ENCODE data around the gene WFDC10B. TPM values are rescaled to one million over a fixed set of nuclear protein-coding genes. Genes with fewer than 3 reads are reported as not detected.
"Not testable (repeated sequence)": the region's sequence is repeated elsewhere in the genome, so short reads cannot be mapped to it uniquely, and the experiment has no call there.

WFDC10B gene
- total RNA-seq, 1 experiment from 2014 or later = not detected

- no peaks in the 10 kb centered on the region for H3K9me2 ChIP-seq (replicated peaks; ENCODE audit: insufficient read depth, low read length)
Observed at GRCh38 chr20:45685896-45686295, 18.9 kb downstream of the WFDC10B start.

GRCh38 chr20:45679650-45680049 is 25.2 kb downstream of the WFDC10B start:
- Histone ChIP-seq H3K27me3 (ENCODE audit: low read length) (no peaks in the 10 kb centered on the region), H3K4me2 (ENCODE audit: low read depth, low read length, poor library complexity, severe bottlenecking) (no peak overlapping the region), H3K79me2 (ENCODE audit: low read length) (no peaks in the 10 kb centered on the region), H2AFZ (ENCODE audit: low read length) (no peak overlapping the region), H3K4me1 (ENCODE audit: low read length) (no peaks in the 10 kb centered on the region), H4K20me1 (ENCODE audit: insufficient read depth, low read depth, low read length) (no peaks in the 10 kb centered on the region), H3K9ac (ENCODE audit: low read length) (no peak overlapping the region), H3K9me2 (replicated peaks; ENCODE audit: insufficient read depth, low read length) (no peaks in the 10 kb centered on the region), H3K4me3 (ENCODE audit: low read length) (no peak overlapping the region), H3K36me3 (ENCODE audit: insufficient read depth, low read length) (no peaks in the 10 kb centered on the region), H3K27ac (ENCODE audit: low read length) (no peak overlapping the region), H3K9me3 (ENCODE audit: low read length) (0 out of 2 replicates have a peak, but pooled peaks cover 4% of the 10 kb centered on the region)
- DNase-seq = no peak

More at GRCh38 chr20:45685896-45686295, 18.9 kb downstream of the WFDC10B start:
- Histone ChIP-seq H3K9ac (ENCODE audit: low read length) (no peak overlapping the region), H2AFZ (ENCODE audit: low read length) (no peak overlapping the region), H3K4me3 (ENCODE audit: low read length) (no peak overlapping the region), H3K36me3 (ENCODE audit: insufficient read depth, low read length) (no peaks in the 10 kb centered on the region), H3K9me3 (ENCODE audit: low read length) (no peaks in the 10 kb centered on the region), H3K4me1 (ENCODE audit: low read length) (no peaks in the 10 kb centered on the region), H3K4me2 (ENCODE audit: low read depth, low read length, poor library complexity, severe bottlenecking) (no peak overlapping the region), H4K20me1 (ENCODE audit: insufficient read depth, low read depth, low read length) (no peaks in the 10 kb centered on the region), H3K27ac (ENCODE audit: low read length) (no peak overlapping the region), H3K79me2 (ENCODE audit: low read length) (no peaks in the 10 kb centered on the region), H3K27me3 (ENCODE audit: low read length) (no peaks in the 10 kb centered on the region)
- no peak for DNase-seq

DNA sequence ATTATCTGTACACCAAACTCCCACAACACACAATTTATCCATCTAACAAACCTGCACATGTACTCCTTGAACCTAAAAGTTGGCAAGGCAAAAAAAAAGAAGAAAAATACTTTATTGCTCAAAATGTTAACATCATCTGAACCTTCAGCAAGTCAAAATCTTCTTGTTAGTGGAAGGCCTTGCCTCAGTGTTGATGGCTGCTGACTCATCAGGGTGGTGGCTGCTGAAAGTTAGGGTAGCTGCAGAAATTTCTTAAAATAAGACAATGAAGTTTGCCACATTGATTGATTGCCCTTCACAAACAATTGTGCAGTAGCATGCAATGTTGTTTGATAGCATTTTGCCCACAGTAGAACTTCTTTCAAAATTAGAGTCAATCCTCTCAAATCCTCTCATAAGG is 32.1 kb downstream of the WFDC10B start:
- Histone ChIP-seq H3K79me2 (ENCODE audit: low read length) (no peaks in the 10 kb centered on the region), H3K4me3 (ENCODE audit: low read length) (no peak overlapping the region), H3K36me3 (ENCODE audit: insufficient read depth, low read length) (no peaks in the 10 kb centered on the region), H3K4me2 (ENCODE audit: low read depth, low read length, poor library complexity, severe bottlenecking) (no peak overlapping the region), H3K4me1 (ENCODE audit: low read length) (no peaks in the 10 kb centered on the region), H4K20me1 (ENCODE audit: insufficient read depth, low read depth, low read length) (no peaks in the 10 kb centered on the region), H3K9me2 (replicated peaks; ENCODE audit: insufficient read depth, low read length) (no peaks in the 10 kb centered on the region), H3K9me3 (ENCODE audit: low read length) (no peaks in the 10 kb centered on the region), H3K27ac (ENCODE audit: low read length) (no peak overlapping the region), H3K9ac (ENCODE audit: low read length) (no peak overlapping the region), H3K27me3 (ENCODE audit: low read length) (no peaks in the 10 kb centered on the region), H2AFZ (ENCODE audit: low read length) (no peak overlapping the region)
- DNase-seq = no peak

DNA sequence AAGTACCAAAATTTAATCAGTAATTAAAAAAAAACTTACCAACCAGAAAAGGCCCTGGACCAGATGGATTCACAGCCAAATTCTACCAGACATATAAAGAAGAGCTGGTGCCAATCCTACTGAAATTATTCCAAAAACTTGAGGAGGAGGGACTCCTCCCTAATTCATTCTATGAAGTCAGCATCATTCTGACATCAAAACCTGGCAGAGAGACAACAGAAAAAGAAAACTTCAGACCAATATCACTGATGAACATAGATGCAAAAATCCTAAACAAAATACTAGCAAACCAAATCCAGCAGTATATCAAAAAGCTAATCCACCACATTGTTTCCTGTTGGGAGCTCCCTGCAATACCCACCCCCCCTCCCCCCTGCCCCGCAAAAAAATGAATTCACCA is 34.7 kb downstream of the WFDC10B start, which contains the start of gene WFDC11:
Gene WFDC11 (minus strand): TSS at position 101 of the 400 bp plus-strand sequence. CDS start 19,639 bp downstream, outside the sequence.
- Histone ChIP-seq H3K9me2 (replicated peaks; ENCODE audit: insufficient read depth, low read length) (no peaks in the 10 kb centered on the region), H3K4me1 (ENCODE audit: low read length) (no peaks in the 10 kb centered on the region), H3K9ac (ENCODE audit: low read length) (no peak within 1 kb of the TSS), H2AFZ (ENCODE audit: low read length) (no peak within 1 kb of the TSS), H3K27ac (ENCODE audit: low read length) (no peak within 1 kb of the TSS), H4K20me1 (ENCODE audit: insufficient read depth, low read depth, low read length) (no peaks in the 10 kb centered on the region), H3K4me2 (ENCODE audit: low read depth, low read length, poor library complexity, severe bottlenecking) (no peak within 1 kb of the TSS), H3K79me2 (ENCODE audit: low read length) (no peaks in the 10 kb centered on the region), H3K27me3 (ENCODE audit: low read length) (no peaks in the 10 kb centered on the region), H3K36me3 (ENCODE audit: insufficient read depth, low read length) (no peaks in the 10 kb centered on the region), H3K9me3 (ENCODE audit: low read length) (no peaks in the 10 kb centered on the region), H3K4me3 (ENCODE audit: low read length) (no peak within 1 kb of the TSS)
- DNase-seq = no peak

DNA sequence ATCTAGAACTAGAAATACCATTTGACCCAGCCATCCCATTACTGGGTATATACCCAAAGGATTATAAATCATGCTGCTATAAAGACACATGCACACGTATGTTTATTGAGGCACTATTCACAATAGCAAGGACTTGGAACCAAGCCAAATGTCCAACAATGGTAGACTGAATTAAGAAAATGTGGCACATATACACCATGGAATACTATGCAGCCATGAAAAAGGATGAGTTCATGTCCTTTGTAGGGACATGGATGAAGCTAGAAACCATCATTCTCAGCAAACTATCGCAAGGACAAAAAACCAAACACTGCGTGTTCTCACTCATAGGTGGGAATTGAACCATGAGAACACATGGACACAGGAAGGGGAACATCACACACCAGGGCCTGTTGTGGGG is 47.8 kb downstream of the WFDC10B start:
- H3K79me2 ChIP-seq (ENCODE audit: low read length); H3K9me3 ChIP-seq (ENCODE audit: low read length); H2AFZ ChIP-seq (ENCODE audit: low read length); H3K4me3 ChIP-seq (ENCODE audit: low read length); H3K4me2 ChIP-seq (ENCODE audit: low read depth, low read length, poor library complexity, severe bottlenecking); H3K9me2 ChIP-seq (replicated peaks; ENCODE audit: insufficient read depth, low read length); DNase-seq; H3K9ac ChIP-seq (ENCODE audit: low read length); H3K36me3 ChIP-seq (ENCODE audit: insufficient read depth, low read length); H3K4me1 ChIP-seq (ENCODE audit: low read length); H3K27me3 ChIP-seq (ENCODE audit: low read length); H3K27ac ChIP-seq (ENCODE audit: low read length); H4K20me1 ChIP-seq (ENCODE audit: insufficient read depth, low read depth, low read length): not testable (repeated sequence)

DNA sequence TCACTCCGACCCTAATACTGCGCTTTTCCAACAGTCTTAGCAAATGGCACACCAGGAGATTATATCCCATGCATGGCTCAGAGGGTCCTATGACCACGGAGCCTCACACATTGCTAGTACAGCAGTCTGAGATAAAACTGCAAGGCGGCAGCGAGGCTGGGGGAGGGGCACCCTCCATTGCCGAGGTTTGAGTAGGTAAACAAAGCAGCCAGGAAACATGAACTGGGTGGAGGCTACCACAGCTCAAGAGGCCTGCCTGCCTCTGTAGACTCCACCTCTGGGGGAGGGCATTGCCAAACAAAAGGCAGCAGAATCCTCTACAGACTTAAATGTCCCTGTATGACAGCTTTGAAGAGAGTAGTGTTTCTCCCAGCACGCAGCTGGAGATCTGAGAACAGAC is 53.1 kb downstream of the WFDC10B start:
- H3K79me2 ChIP-seq (ENCODE audit: low read length); H3K36me3 ChIP-seq (ENCODE audit: insufficient read depth, low read length); H4K20me1 ChIP-seq (ENCODE audit: insufficient read depth, low read depth, low read length); H3K9me3 ChIP-seq (ENCODE audit: low read length); H3K4me2 ChIP-seq (ENCODE audit: low read depth, low read length, poor library complexity, severe bottlenecking); H3K4me1 ChIP-seq (ENCODE audit: low read length); H2AFZ ChIP-seq (ENCODE audit: low read length); DNase-seq; H3K27me3 ChIP-seq (ENCODE audit: low read length); H3K9me2 ChIP-seq (replicated peaks; ENCODE audit: insufficient read depth, low read length); H3K9ac ChIP-seq (ENCODE audit: low read length); H3K27ac ChIP-seq (ENCODE audit: low read length); H3K4me3 ChIP-seq (ENCODE audit: low read length): not testable (repeated sequence)

GRCh38 chr20:45649312-45649863 is 55.4 kb downstream of the WFDC10B start:
- H3K27me3 ChIP-seq (ENCODE audit: low read length) = no peaks in the 10 kb centered on the region
- no peaks in the 10 kb centered on the region for H3K79me2 ChIP-seq (ENCODE audit: low read length)
- H2AFZ ChIP-seq (ENCODE audit: low read length) = no peak overlapping the region
- no peak overlapping the region for H3K4me3 ChIP-seq (ENCODE audit: low read length)
- no peaks in the 10 kb centered on the region for H3K4me1 ChIP-seq (ENCODE audit: low read length)
- H4K20me1 ChIP-seq (ENCODE audit: insufficient read depth, low read depth, low read length) = no peaks in the 10 kb centered on the region
- H3K27ac ChIP-seq (ENCODE audit: low read length) = no peak overlapping the region
- H3K9me3 ChIP-seq (ENCODE audit: low read length) = no peaks in the 10 kb centered on the region
- H3K9ac ChIP-seq (ENCODE audit: low read length) = no peak overlapping the region
- no peaks in the 10 kb centered on the region for H3K36me3 ChIP-seq (ENCODE audit: insufficient read depth, low read length)
- no peaks in the 10 kb centered on the region for H3K9me2 ChIP-seq (replicated peaks; ENCODE audit: insufficient read depth, low read length)
- H3K4me2 ChIP-seq (ENCODE audit: low read depth, low read length, poor library complexity, severe bottlenecking) = no peak overlapping the region
- DNase-seq = no peak

GRCh38 chr20:45647441-45648050 is 57.3 kb downstream of the WFDC10B start:
- H3K36me3 ChIP-seq (ENCODE audit: insufficient read depth, low read length) = no peaks in the 10 kb centered on the region
- no peaks in the 10 kb centered on the region for H3K27me3 ChIP-seq (ENCODE audit: low read length)
- no peak overlapping the region for H3K4me3 ChIP-seq (ENCODE audit: low read length)
- no peaks in the 10 kb centered on the region for H3K9me3 ChIP-seq (ENCODE audit: low read length)
- H3K9me2 ChIP-seq (replicated peaks; ENCODE audit: insufficient read depth, low read length) = no peaks in the 10 kb centered on the region
- H3K27ac ChIP-seq (ENCODE audit: low read length) = no peak overlapping the region
- no peak overlapping the region for H3K9ac ChIP-seq (ENCODE audit: low read length)
- no peaks in the 10 kb centered on the region for H3K79me2 ChIP-seq (ENCODE audit: low read length)
- DNase-seq = no peak
- H3K4me2 ChIP-seq (ENCODE audit: low read depth, low read length, poor library complexity, severe bottlenecking) = no peak overlapping the region
- no peak overlapping the region for H2AFZ ChIP-seq (ENCODE audit: low read length)
- H4K20me1 ChIP-seq (ENCODE audit: insufficient read depth, low read depth, low read length) = no peaks in the 10 kb centered on the region
- H3K4me1 ChIP-seq (ENCODE audit: low read length) = no peaks in the 10 kb centered on the region
